Measurements from ENCODE around the gene CHRNB4.

The CHRNB4 gene

GRCh38 chr15:78671626-78672211, 30.7 kb upstream of the CHRNB4 start:
- no peak for DNase-seq (ENCODE audit: low read depth in 3 of 3)

- DNase-seq (ENCODE audit: low read depth in 3 of 3), result no peak
Observed at GRCh38 chr15:78668987-78669386, 28.0 kb upstream of the CHRNB4 start.

GRCh38 chr15:78667578-78668236, 26.7 kb upstream of the CHRNB4 start:
- no peak for DNase-seq (ENCODE audit: low read depth in 3 of 3)

GRCh38 chr15:78666010-78666409, 25.0 kb upstream of the CHRNB4 start:
- no peak for DNase-seq (ENCODE audit: low read depth in 3 of 3)

- no peak for DNase-seq (ENCODE audit: low read depth in 3 of 3)
Observed at GRCh38 chr15:78663703-78664102, 22.7 kb upstream of the CHRNB4 start.

- DNase-seq (ENCODE audit: low read depth in 3 of 3), result no peak
Observed at GRCh38 chr15:78662028-78662427, 21.0 kb upstream of the CHRNB4 start.

- DNase-seq (ENCODE audit: low read depth in 3 of 3), result no peak
Observed at GRCh38 chr15:78661001-78661400, 20.0 kb upstream of the CHRNB4 start.

GRCh38 chr15:78660584-78660983, 19.6 kb upstream of the CHRNB4 start:
- DNase-seq (ENCODE audit: low read depth in 3 of 3), result no peak

GRCh38 chr15:78658823-78659222, 17.8 kb upstream of the CHRNB4 start:
- no peak for DNase-seq (ENCODE audit: low read depth in 3 of 3)

GRCh38 chr15:78654272-78654671, 13.3 kb upstream of the CHRNB4 start:
- DNase-seq (ENCODE audit: low read depth in 3 of 3), result no peak

- DNase-seq (ENCODE audit: low read depth in 3 of 3), result no peak
Observed at GRCh38 chr15:78651930-78652615, 11.1 kb upstream of the CHRNB4 start.

- DNase-seq (ENCODE audit: low read depth in 3 of 3), result no peak
Observed at GRCh38 chr15:78651007-78651406, 10.0 kb upstream of the CHRNB4 start.

GRCh38 chr15:78650022-78650421, 9.0 kb upstream of the CHRNB4 start:
- DNase-seq (ENCODE audit: low read depth in 3 of 3), result no peak

- no peak for DNase-seq (ENCODE audit: low read depth in 3 of 3)
Observed at GRCh38 chr15:78645009-78645408, 4.0 kb upstream of the CHRNB4 start.

- DNase-seq (ENCODE audit: low read depth in 3 of 3), result no peak
Observed at GRCh38 chr15:78642331-78642730, 1.3 kb upstream of the CHRNB4 start.

GRCh38 chr15:78641749-78642275, 802 bp upstream of the CHRNB4 start:
- no peak for DNase-seq (ENCODE audit: low read depth in 3 of 3)

GRCh38 chr15:78640527-78641101, 396 bp downstream of the CHRNB4 start:
- DNase-seq (ENCODE audit: low read depth in 3 of 3), result no peak

GRCh38 chr15:78638658-78639314, 2.2 kb downstream of the CHRNB4 start:
- DNase-seq (ENCODE audit: low read depth in 3 of 3), result peak; percentile 21 to 52 (median 27)

GRCh38 chr15:78637776-78638435, 3.1 kb downstream of the CHRNB4 start:
- DNase-seq (ENCODE audit: low read depth in 3 of 3), result no peak

GRCh38 chr15:78636378-78636859, 4.6 kb downstream of the CHRNB4 start:
- no peak for DNase-seq (ENCODE audit: low read depth in 3 of 3)

GRCh38 chr15:78635346-78635745, 5.7 kb downstream of the CHRNB4 start:
- DNase-seq (ENCODE audit: low read depth in 3 of 3), result no peak
